ENCODE data around the gene OOSP3.

DNA sequence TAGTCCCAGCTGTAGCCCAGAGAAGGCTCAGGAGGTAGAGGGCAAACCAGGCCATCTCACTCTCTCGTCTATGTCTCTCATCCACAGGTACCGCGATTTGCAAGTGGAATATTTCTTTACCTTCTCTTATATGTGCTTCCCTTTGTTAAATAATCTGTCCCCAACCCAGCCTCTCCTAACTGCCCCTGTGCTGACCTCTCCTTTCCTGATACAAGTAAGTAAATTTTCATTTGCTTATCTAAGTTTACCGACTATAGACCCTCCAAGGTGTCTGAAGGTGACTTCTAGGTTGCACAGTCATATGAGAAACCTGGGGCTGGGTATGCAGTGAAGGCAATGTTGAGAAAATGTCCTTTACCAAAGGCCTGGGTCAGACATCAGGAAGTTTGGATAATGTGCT lies 33.2 kb upstream of the OOSP3 start, which contains the start of gene CBLIF:
- no peak for TF ChIP-seq CTCF (optimal IDR thresholded peaks at IDR 0.05 in 1 of 3, IDR thresholded peaks at IDR 0.05 in 1 of 3, conservative IDR thresholded peaks at IDR 0.05 in 1 of 3; ENCODE audit: extremely low read depth in 1 of 3, insufficient read depth in 2 of 3, low read length in 3 of 3)
- TF ChIP-seq EZH2 (IDR thresholded peaks at IDR 0.05; ENCODE audit: low read length): no peak
